IMR-90 (cell line): Measurements from ENCODE around the gene LARP4B. TPM values are rescaled to one million over a fixed set of nuclear protein-coding genes. Genes with fewer than 3 reads are reported as not detected.
A peak's percentile ranks its signal among the peaks of the same experiment; 100 is the strongest.

Experiments used
- ATAC-seq: fragments of 200-7000 bp; cut with Tn5 transposase; 2 replicates; pipeline ENCODE4 v1.9.1; 2020; ENCODE audit warnings: low read depth, mild to moderate bottlenecking, moderate library complexity
- BruUV-seq: library from RNA; stranded (reverse); fragments of 400-500 nt; replicated peaks from 2 replicates; lab custom pipeline; 2021; lab: Mats Ljungman, UMichigan
- CTCF ChIA-PET: fragments of 300-600 bp; formaldehyde crosslinking; extraction: SDS; loops from one replicate; lab custom pipeline; 2021; ENCODE audit warnings: antibody characterized with exemption; lab: Yijun Ruan, JAX
- POLR2A ChIA-PET: fragments of 300-600 bp; sonication (Branson Sonifier 250); formaldehyde crosslinking; loops from one replicate; lab custom pipeline; 2022; ENCODE audit warnings: antibody characterized with exemption; ENCODE audit not compliant: unreplicated experiment; lab: Charles Lee
- DNase-seq: peaks from one replicate; pipeline ENCODE4 v3.0.0; 2013
- H2AFZ ChIP-seq: replicated peaks from 2 replicates; pipeline ENCODE3; 2013; ENCODE audit warnings: low read length, mild to moderate bottlenecking; ENCODE audit not compliant: poor library complexity
- H2AK5ac ChIP-seq: 2 replicates; pipeline ENCODE4 v1.6.1; 2013; ENCODE audit warnings: low read depth, low read length, inconsistent platforms
- H2AK9ac ChIP-seq: replicated peaks from 2 replicates; pipeline ENCODE3; 2013; ENCODE audit warnings: mild to moderate bottlenecking, low read depth, low read length, moderate library complexity; ENCODE audit not compliant: poor library complexity
- H2BK120ac ChIP-seq: 2 replicates; pipeline ENCODE4 v1.6.1; 2013; ENCODE audit warnings: low read depth, low read length, inconsistent platforms
- H2BK15ac ChIP-seq: 3 replicates; pipeline ENCODE4 v1.6.1; 2013; ENCODE audit warnings: low read depth, low read length, inconsistent platforms
- H2BK20ac ChIP-seq: 2 replicates; pipeline ENCODE4 v1.6.1; 2013; ENCODE audit warnings: low read depth, mild to moderate bottlenecking, inconsistent platforms, low read length, moderate library complexity
- H2BK5ac ChIP-seq: 2 replicates; pipeline ENCODE4 v1.6.1; 2013; ENCODE audit warnings: mild to moderate bottlenecking, low read depth, low read length, inconsistent platforms; ENCODE audit not compliant: poor library complexity, severe bottlenecking
- H3K14ac ChIP-seq: replicated peaks from 2 replicates; pipeline ENCODE4 v1.6.1; 2013; ENCODE audit warnings: low read depth, low read length, inconsistent platforms
- H3K18ac ChIP-seq: 2 replicates; pipeline ENCODE4 v1.6.1; 2013; ENCODE audit warnings: low read depth, low read length, control low read depth
- H3K23ac ChIP-seq: 2 replicates; pipeline ENCODE4 v1.6.1; 2013; ENCODE audit warnings: low read depth, low read length, inconsistent platforms
- H3K27ac ChIP-seq: 2 replicates; pipeline ENCODE4 v1.5.1; 2013; ENCODE audit warnings: mild to moderate bottlenecking, control low read depth, low read length; ENCODE audit not compliant: insufficient read depth
- H3K27me3 ChIP-seq: 2 replicates; pipeline ENCODE4 v1.6.1; 2013; ENCODE audit warnings: low read length; ENCODE audit not compliant: control insufficient read depth, insufficient read depth
- H3K36me3 ChIP-seq: 2 replicates; pipeline ENCODE4 v1.6.1; 2013; ENCODE audit warnings: low read length, mixed read lengths; ENCODE audit not compliant: control insufficient read depth, insufficient read depth
- H3K4ac ChIP-seq: 2 replicates; pipeline ENCODE4 v1.6.1; 2013; ENCODE audit warnings: low read depth, low read length, inconsistent platforms
- H3K4me1 ChIP-seq: 2 replicates; pipeline ENCODE4 v1.6.1; 2013; ENCODE audit warnings: low read length, mixed read lengths; ENCODE audit not compliant: control insufficient read depth, insufficient read depth
- H3K4me2 ChIP-seq: 2 replicates; pipeline ENCODE4 v1.6.1; 2013; ENCODE audit warnings: low read depth, mild to moderate bottlenecking, control low read depth, low read length, moderate library complexity
- H3K4me3 ChIP-seq: 2 replicates; pipeline ENCODE4 v1.5.1; 2013; ENCODE audit warnings: low read depth, mild to moderate bottlenecking, control low read depth, low read length, moderate library complexity; ENCODE audit not compliant: insufficient read depth
- H3K56ac ChIP-seq: 2 replicates; pipeline ENCODE4 v1.6.1; 2013; ENCODE audit warnings: low read length, inconsistent platforms; ENCODE audit not compliant: insufficient read depth; ENCODE audit errors: extremely low read depth
- H3K79me1 ChIP-seq, 2 experiments: 2 replicates each; pipeline ENCODE4 v1.6.1; 2013; ENCODE audit warnings: low read length in 2 of 2, inconsistent platforms in 1 of 2, low read depth in 1 of 2
- H3K9ac ChIP-seq: 2 replicates; pipeline ENCODE4 v1.6.1; 2013; ENCODE audit warnings: low read depth, low read length, control low read depth
- H3K9me1 ChIP-seq: 2 replicates; pipeline ENCODE4 v1.6.1; 2013; ENCODE audit warnings: low read length, inconsistent platforms; ENCODE audit not compliant: insufficient read depth
- H3K9me3 ChIP-seq: 2 replicates; pipeline ENCODE4 v1.6.1; 2013; ENCODE audit warnings: low read length; ENCODE audit not compliant: control insufficient read depth, insufficient read depth
- H4K20me1 ChIP-seq: 2 replicates; pipeline ENCODE4 v1.6.1; 2013; ENCODE audit warnings: low read length, inconsistent platforms; ENCODE audit not compliant: insufficient read depth
- H4K5ac ChIP-seq: 2 replicates; pipeline ENCODE4 v1.6.1; 2013; ENCODE audit warnings: mild to moderate bottlenecking, low read depth, low read length, control low read depth
- H4K8ac ChIP-seq, 2 experiments: 2 replicates each; pipeline ENCODE4 v1.6.1; 2013; ENCODE audit warnings: low read depth in 2 of 2, low read length in 2 of 2, control low read depth in 1 of 2, inconsistent platforms in 1 of 2
- H4K91ac ChIP-seq: 2 replicates; pipeline ENCODE4 v1.6.1; 2013; ENCODE audit warnings: low read depth, low read length, inconsistent platforms; ENCODE audit not compliant: insufficient read depth
- BHLHE40 ChIP-seq: fragments of 150-350 bp; IDR thresholded peaks from 2 replicates; pipeline ENCODE4 v1.6.1; 2016; ENCODE audit warnings: mild to moderate bottlenecking, low read depth, low read length
- CHD1 ChIP-seq: IDR thresholded peaks from 2 replicates; pipeline ENCODE4 v1.6.1; 2012; ENCODE audit warnings: low read depth, low read length, improper control_type of control experiment
- MXI1 ChIP-seq: IDR thresholded peaks from 2 replicates; pipeline ENCODE4 v1.6.1; 2012; ENCODE audit warnings: low read depth, mild to moderate bottlenecking, low read length, moderate library complexity, borderline replicate concordance
- POLR2A ChIP-seq: IDR thresholded peaks from 2 replicates; pipeline ENCODE4 v1.6.1; 2012; ENCODE audit warnings: mild to moderate bottlenecking, low read depth, low read length
- RCOR1 ChIP-seq: IDR thresholded peaks from 2 replicates; pipeline ENCODE4 v1.6.1; 2012; ENCODE audit warnings: mild to moderate bottlenecking, low read length, improper control_type of control experiment; ENCODE audit not compliant: insufficient replicate concordance
- SMC3 ChIP-seq: fragments of 150-350 bp; IDR thresholded peaks from 2 replicates; pipeline ENCODE4 v1.6.1; 2016; ENCODE audit warnings: low read depth, mild to moderate bottlenecking, antibody characterized with exemption, low read length, moderate library complexity
- WGBS, 2 experiments: methylation state at CpG; one replicate each; pipeline versions ENCODE4 v1.1.5 to v1.1.7; 2013; ENCODE audit warnings: missing lambda C conversion rate in 2 of 2; ENCODE audit not compliant: insufficient read length in 1 of 2; ENCODE audit errors: extremely low coverage in 2 of 2; 5-methylcytosine and 5-hydroxymethylcytosine counted together
- dilution Hi-C: fragments of 300-500 bp; cut with HindIII; formaldehyde crosslinking; loops from one replicate; pipeline ENCODE4 v1.14.3; 2018; ENCODE audit warnings: low sequenced_read_pairs; ENCODE audit not compliant: unreplicated experiment
- in situ Hi-C: fragments of 300-500 bp; cut with MboI; formaldehyde crosslinking; loops from 3 replicates; pipeline ENCODE4 v1.14.3; 2019; ENCODE audit warnings: low sequenced_read_pairs, inconsistent platforms, mixed read lengths
- intact Hi-C: fragments of 100-400 bp; cut with micrococcal nuclease; formaldehyde crosslinking; loops from 2 replicates; pipeline ENCODE4 v1.10.0; 2022
- polyA plus RNA-seq, 3 experiments: library from polyadenylated mRNA; depleted of rRNA; stranded (reverse); fragments of >200 nt; gene quantifications; 2 replicates each; pipeline ENCODE4 v1.2.3, GENCODE V29; 2012; ENCODE audit warnings: low replicate concordance in 1 of 3
- total RNA-seq: library from RNA; depleted of rRNA; stranded (reverse); fragments of >200 nt; gene quantifications from 2 replicates; pipeline ENCODE4 v1.2.3, GENCODE V29; 2012
- TF ChIP-seq, protein P1 (sequence below): fragments of 150-350 bp; IDR thresholded peaks from 2 replicates; pipeline ENCODE4 v1.6.1; 2017; ENCODE audit warnings: mild to moderate bottlenecking, antibody characterized with exemption, low read length, low read depth
- TF ChIP-seq, protein P2 (sequence below): fragments of 150-350 bp; IDR thresholded peaks from 2 replicates; pipeline ENCODE4 v1.6.1; 2016; ENCODE audit warnings: low read depth, mild to moderate bottlenecking, low read length, moderate library complexity, borderline replicate concordance

Gene LARP4B
- total and polyA plus RNA-seq, 2 of the 4 experiments (the other 2 are of a cell fraction): 24.3 to 25.5 TPM

DNA sequence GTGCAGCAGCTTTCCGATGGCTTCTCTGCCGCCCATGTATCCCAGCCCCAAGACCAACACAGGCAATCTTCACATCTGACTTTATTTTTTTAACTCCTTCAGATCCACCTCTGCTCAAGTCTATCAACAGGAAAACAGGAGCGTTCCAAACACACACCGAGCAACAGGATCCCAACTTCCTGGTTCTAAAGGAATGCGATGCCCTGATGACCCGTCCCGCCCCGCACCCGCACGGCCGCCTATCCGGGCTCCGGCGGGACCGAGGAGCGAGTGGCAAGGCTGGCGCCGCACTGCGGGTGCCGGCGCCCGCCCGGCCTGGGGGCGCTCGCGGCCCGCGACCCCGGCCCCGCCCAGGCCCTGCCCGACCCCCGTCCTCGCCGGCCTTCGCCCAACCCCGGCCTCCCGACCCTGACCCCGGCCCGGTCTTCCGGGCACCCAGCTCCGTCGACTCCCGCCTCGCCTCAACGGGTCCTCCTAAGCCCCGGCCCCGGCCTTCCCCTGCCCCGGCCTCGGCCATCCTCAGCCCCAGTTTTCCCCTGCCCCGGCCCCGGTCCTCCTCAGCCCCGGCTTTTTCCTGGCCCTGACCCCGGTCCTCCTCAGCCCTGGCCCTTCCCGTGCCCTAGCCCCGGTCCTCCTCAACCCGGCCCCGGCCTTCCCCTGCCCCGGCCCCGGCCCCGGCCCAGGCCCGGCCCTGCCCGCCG, 730 bp downstream of the LARP4B start:
- intact Hi-C loops (loop anchor here (1.0 kb wide), 1 partner anchor 57 kb away; no protein-coding TSS in a partner anchor), dilution Hi-C loops (no loop called here), in situ Hi-C loops (no loop called here)
- ChIA-PET CTCF (no interaction called here), POLR2A (no interaction called here)
- Histone ChIP-seq H2BK15ac (no peak overlapping the region), H2AK9ac (peak overlapping the region; percentile 79), H3K27ac (peak overlapping the region; percentile 76), H4K91ac (no peak overlapping the region), H3K4me3 (peak overlapping the region; percentile 67), H3K9me1 (peaks cover 6% of the 10 kb centered on the region; the same call in 1 of the 2 replicates), H2AK5ac (peak overlapping the region; percentile 51), H3K9me3 (no peaks in the 10 kb centered on the region), H3K23ac (peak overlapping the region; percentile 89), H4K20me1 (peaks cover 49% of the 10 kb centered on the region), H2BK20ac (no peak overlapping the region), H4K5ac (no peak overlapping the region), H4K8ac (0 out of 4 replicates have a peak overlapping the region, but pooled peaks of 1 of the 2 experiments have one; percentile 3), H3K56ac (peak overlapping the region; percentile 50; the same call in 1 of the 2 replicates), H3K9ac (peak overlapping the region; percentile 97), H3K4me1 (no peaks in the 10 kb centered on the region; the same call in 1 of the 2 replicates), H2BK120ac (no peak overlapping the region), H3K79me1 (peaks cover 0 to 13% of the 10 kb centered on the region in 2 experiments; a peak in 2 of 4 replicates), H3K36me3 (0 out of 2 replicates have a peak, but pooled peaks cover 2% of the 10 kb centered on the region), H3K18ac (no peak overlapping the region), H3K27me3 (no peaks in the 10 kb centered on the region), H3K4me2 (peak overlapping the region; percentile 94), H3K14ac (peak overlapping the region; percentile 72), H2AFZ (peak overlapping the region; percentile 36), H3K4ac (peak overlapping the region; percentile 34; the same call in 1 of the 2 replicates), H2BK5ac (peak overlapping the region; percentile 11)
- peak; percentile 30 for DNase-seq
- BruUV-seq: no TSS peak
- ATAC-seq: peak; percentile 19
- TF ChIP-seq CHD1 (0 out of 2 replicates have a peak, but pooled peaks have one; percentile 30), BHLHE40 (no peak), SMC3 (no peak), POLR2A (peak; percentile 47; the same call in 1 of the 2 replicates), MXI1 (0 out of 2 replicates have a peak, but pooled peaks have one; percentile 45), RCOR1 (no peak)
- TF ChIP-seq, protein P1, sequence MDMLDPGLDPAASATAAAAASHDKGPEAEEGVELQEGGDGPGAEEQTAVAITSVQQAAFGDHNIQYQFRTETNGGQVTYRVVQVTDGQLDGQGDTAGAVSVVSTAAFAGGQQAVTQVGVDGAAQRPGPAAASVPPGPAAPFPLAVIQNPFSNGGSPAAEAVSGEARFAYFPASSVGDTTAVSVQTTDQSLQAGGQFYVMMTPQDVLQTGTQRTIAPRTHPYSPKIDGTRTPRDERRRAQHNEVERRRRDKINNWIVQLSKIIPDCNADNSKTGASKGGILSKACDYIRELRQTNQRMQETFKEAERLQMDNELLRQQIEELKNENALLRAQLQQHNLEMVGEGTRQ: no peak
- TF ChIP-seq, protein P2, sequence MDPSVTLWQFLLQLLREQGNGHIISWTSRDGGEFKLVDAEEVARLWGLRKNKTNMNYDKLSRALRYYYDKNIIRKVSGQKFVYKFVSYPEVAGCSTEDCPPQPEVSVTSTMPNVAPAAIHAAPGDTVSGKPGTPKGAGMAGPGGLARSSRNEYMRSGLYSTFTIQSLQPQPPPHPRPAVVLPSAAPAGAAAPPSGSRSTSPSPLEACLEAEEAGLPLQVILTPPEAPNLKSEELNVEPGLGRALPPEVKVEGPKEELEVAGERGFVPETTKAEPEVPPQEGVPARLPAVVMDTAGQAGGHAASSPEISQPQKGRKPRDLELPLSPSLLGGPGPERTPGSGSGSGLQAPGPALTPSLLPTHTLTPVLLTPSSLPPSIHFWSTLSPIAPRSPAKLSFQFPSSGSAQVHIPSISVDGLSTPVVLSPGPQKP: no peak
- WGBS, 2 experiments: 0% methylated on average over 37 of the region's 63 CpGs; no CpG with 5 or more reads in 1 of the 2 experiments
